Thymus (tissue), 11 donors: Measurements from ENCODE around the gene COL21A1. TPM values are rescaled to one million over a fixed set of nuclear protein-coding genes. Genes with fewer than 3 reads are reported as not detected.
"Not testable (repeated sequence)": the region's sequence is repeated elsewhere in the genome, so short reads cannot be mapped to it uniquely, and the experiment has no call there.

Experiments used
- DNase-seq, 9 donors: peaks; one replicate each; pipeline ENCODE4 v3.0.0-alpha.2; 2013; ENCODE audit warnings: low spot score in 9 of 9, low read depth in 6 of 9, missing footprints in 1 of 9
- H3K27ac ChIP-seq, 2 donors: one replicate each; pipeline ENCODE4 v1.5.1; 2013; ENCODE audit warnings: control low read depth in 1 of 2, low read depth in 1 of 2, low read length in 1 of 2, mild to moderate bottlenecking in 1 of 2, moderate library complexity in 1 of 2
- H3K27me3 ChIP-seq, 2 donors: one replicate each; pipeline ENCODE4 v1.5.1; 2013; ENCODE audit warnings: low read length in 1 of 2; ENCODE audit not compliant: control insufficient read depth in 2 of 2, insufficient read depth in 1 of 2
- H3K36me3 ChIP-seq, 2 donors: one replicate each; pipeline ENCODE4 v1.5.1; 2013; ENCODE audit warnings: low read length in 1 of 2, mild to moderate bottlenecking in 1 of 2, moderate library complexity in 1 of 2; ENCODE audit not compliant: control insufficient read depth in 2 of 2, insufficient read depth in 2 of 2
- H3K4me1 ChIP-seq, 2 donors: one replicate each; pipeline ENCODE4 v1.5.1; 2013; ENCODE audit warnings: low read length in 2 of 2; ENCODE audit not compliant: control insufficient read depth in 2 of 2, insufficient read depth in 2 of 2
- H3K4me3 ChIP-seq, 2 donors: one replicate each; pipeline ENCODE4 v1.5.1; 2013; ENCODE audit warnings: low read length in 2 of 2, control low read depth in 1 of 2, mild to moderate bottlenecking in 1 of 2
- H3K9me3 ChIP-seq, 2 donors: one replicate each; pipeline ENCODE4 v1.5.1; 2013; ENCODE audit warnings: low read length in 1 of 2, mild to moderate bottlenecking in 1 of 2; ENCODE audit not compliant: control insufficient read depth in 2 of 2, insufficient read depth in 1 of 2
- WGBS: extraction: QIAGEN DNeasy Blood & Tissue Kit; methylation state at CpG from one replicate; pipeline ENCODE4 v1.1.7; 2013; 5-methylcytosine and 5-hydroxymethylcytosine counted together
- polyA plus RNA-seq: library from polyadenylated mRNA; stranded (reverse); fragments of 200-250 nt; gene quantifications from one replicate; pipeline ENCODE4 v1.2.3, GENCODE V29; 2013
- total RNA-seq: library from RNA; stranded (reverse); fragments of 120-200 nt; gene quantifications from one replicate; pipeline ENCODE4 v1.2.4, GENCODE V29; 2013
- donor health status: healthy.

COL21A1 gene
- total and polyA plus RNA-seq, 2 donors: 3.5 to 5.7 TPM

DNA sequence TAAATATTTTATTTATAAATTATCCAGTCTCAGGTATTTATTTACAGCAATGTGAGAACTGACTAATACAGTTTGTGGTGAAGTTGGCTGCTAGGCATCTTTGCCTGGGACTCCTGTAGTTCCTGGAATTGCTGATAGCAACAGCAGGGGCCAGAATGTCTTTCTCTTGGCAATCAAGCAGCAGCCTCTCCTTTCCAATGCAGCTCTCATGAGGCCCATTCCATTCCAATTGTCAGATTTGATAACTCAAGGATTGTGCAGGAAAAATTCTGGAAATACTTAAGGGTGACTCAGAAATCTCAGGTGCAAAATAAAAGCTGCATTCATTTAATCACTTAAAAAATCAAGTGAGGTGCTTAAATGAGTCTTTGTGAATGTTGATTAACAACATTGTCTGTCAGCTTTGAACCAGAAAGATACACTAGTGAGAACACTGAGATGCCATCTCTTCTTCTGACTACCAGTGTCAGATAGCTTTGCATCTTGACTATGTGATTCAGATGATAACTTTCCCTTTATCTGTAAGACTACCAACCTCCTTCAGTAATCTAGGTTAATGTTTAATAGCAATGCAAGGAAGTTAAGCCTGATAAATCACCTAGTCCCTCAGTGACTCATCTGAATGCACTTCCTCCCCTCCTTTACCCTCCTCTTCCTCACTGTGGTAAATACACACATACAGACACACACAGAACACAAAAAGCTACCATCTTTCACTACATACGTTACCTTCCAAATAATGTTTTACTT lies 32.1 kb upstream of the COL21A1 start:
- Histone ChIP-seq H3K9me3 (no peaks in the 10 kb centered on the region), H3K36me3 (no peaks in the 10 kb centered on the region), H3K4me3 (no peak overlapping the region), H3K27me3 (no peaks in the 10 kb centered on the region), H3K4me1 (no peaks in the 10 kb centered on the region), H3K27ac (no peak overlapping the region)
- DNase-seq: no peak
- 99% methylated on average over 1 of the region's 1 CpG for WGBS

DNA sequence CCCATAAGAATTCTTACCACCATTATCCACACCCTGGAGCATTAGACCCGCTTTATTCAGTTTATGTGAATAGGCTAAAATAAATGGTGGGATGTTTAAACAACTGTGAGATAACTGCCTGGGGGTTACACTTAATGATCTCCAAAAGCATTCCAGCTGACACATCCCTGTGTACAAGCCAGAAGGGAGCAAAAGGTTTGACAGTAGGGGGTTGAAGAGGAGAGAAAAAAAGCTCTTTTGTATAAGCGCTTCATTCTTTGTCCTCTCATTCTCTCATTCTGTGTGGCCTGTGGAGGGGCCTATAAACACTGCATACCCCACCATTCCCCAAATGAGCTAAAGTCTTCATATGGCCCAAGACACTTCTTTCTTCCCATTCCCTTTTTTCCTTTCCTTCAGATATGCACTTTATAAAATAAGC lies 30.8 kb upstream of the COL21A1 start:
- Histone ChIP-seq H3K4me1 (no peaks in the 10 kb centered on the region), H3K27me3 (no peaks in the 10 kb centered on the region), H3K4me3 (no peak overlapping the region), H3K27ac (no peak overlapping the region), H3K36me3 (no peaks in the 10 kb centered on the region), H3K9me3 (no peaks in the 10 kb centered on the region)
- WGBS: 99% methylated on average over 2 of the region's 2 CpGs
- no peak for DNase-seq

GRCh38 chr6:56270812-56271441 lies 23.5 kb upstream of the COL21A1 start:
- no peaks in the 10 kb centered on the region for H3K4me1 ChIP-seq
- 95% methylated on average over 1 of the region's 1 CpG for WGBS
- no peak overlapping the region for H3K4me3 ChIP-seq
- no peaks in the 10 kb centered on the region for H3K36me3 ChIP-seq
- DNase-seq: no peak
- H3K9me3 ChIP-seq: peaks cover 0 to 3% of the 10 kb centered on the region in 2 donors
- H3K27me3 ChIP-seq: no peaks in the 10 kb centered on the region
- H3K27ac ChIP-seq: no peak overlapping the region

- Histone ChIP-seq H3K36me3 (no peaks in the 10 kb centered on the region), H3K9me3 (peaks cover 0 to 3% of the 10 kb centered on the region in 2 donors), H3K4me3 (no peak overlapping the region), H3K27ac (no peak overlapping the region), H3K4me1 (no peaks in the 10 kb centered on the region), H3K27me3 (no peaks in the 10 kb centered on the region)
- WGBS: 88% methylated on average over 2 of the region's 2 CpGs
- no peak for DNase-seq
Measured at GRCh38 chr6:56268266-56268665, 20.9 kb upstream of the COL21A1 start.

DNA sequence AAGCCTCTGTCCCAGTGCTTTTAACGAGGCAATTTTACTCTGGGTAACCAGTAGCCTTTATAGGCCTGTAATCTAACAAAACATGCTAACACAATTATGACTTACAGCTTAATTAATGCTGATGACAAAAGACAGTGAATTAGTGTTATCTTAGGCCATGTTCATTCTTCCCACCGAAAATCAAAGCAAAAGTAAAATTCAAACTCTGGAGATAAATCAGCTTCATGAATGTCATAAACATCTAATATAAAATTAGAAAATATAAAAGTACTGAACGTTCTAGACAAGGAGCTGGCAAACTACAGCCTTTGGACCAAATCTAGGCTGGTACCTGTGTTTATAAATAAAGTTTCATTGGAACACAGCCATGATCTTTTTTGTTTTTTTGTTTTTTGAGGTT lies 18.6 kb upstream of the COL21A1 start:
- H3K4me3 ChIP-seq: no peak overlapping the region
- H3K27me3 ChIP-seq: no peaks in the 10 kb centered on the region
- H3K36me3 ChIP-seq: no peaks in the 10 kb centered on the region
- no peaks in the 10 kb centered on the region for H3K4me1 ChIP-seq
- H3K9me3 ChIP-seq: no peaks in the 10 kb centered on the region
- no peak overlapping the region for H3K27ac ChIP-seq
- no peak for DNase-seq
- WGBS: 60% methylated on average over 3 of the region's 3 CpGs

- no peak for DNase-seq
- Histone ChIP-seq H3K27ac (no peak overlapping the region), H3K27me3 (no peaks in the 10 kb centered on the region), H3K36me3 (no peaks in the 10 kb centered on the region), H3K4me3 (no peak overlapping the region), H3K4me1 (no peaks in the 10 kb centered on the region), H3K9me3 (no peaks in the 10 kb centered on the region)
- 76% methylated on average over 5 of the region's 5 CpGs for WGBS
Measured at GRCh38 chr6:56263596-56264315, 16.4 kb upstream of the COL21A1 start.

DNA sequence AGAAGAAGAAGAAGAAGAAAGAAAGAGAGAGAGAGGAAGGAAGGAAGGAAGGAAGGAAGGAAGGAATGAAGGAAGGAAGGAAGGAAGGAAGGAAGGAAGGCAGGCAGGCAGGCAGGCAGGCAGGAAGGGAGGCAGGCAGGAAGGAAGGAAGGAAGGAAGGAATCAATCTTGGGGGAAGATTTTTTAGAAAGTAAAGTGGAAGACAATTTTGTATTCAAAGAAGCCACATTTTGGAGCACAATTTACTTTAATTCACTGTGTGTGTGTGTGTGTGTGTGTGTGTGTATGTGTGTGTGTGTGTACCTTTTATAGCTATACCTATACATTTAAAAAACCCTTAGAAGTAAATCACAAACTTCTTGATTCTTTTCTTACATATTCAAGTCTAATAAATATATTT lies 13.2 kb upstream of the COL21A1 start:
- H3K27me3 ChIP-seq, H3K4me1 ChIP-seq, DNase-seq, H3K4me3 ChIP-seq, H3K9me3 ChIP-seq, H3K36me3 ChIP-seq, H3K27ac ChIP-seq: not testable (repeated sequence)

DNA sequence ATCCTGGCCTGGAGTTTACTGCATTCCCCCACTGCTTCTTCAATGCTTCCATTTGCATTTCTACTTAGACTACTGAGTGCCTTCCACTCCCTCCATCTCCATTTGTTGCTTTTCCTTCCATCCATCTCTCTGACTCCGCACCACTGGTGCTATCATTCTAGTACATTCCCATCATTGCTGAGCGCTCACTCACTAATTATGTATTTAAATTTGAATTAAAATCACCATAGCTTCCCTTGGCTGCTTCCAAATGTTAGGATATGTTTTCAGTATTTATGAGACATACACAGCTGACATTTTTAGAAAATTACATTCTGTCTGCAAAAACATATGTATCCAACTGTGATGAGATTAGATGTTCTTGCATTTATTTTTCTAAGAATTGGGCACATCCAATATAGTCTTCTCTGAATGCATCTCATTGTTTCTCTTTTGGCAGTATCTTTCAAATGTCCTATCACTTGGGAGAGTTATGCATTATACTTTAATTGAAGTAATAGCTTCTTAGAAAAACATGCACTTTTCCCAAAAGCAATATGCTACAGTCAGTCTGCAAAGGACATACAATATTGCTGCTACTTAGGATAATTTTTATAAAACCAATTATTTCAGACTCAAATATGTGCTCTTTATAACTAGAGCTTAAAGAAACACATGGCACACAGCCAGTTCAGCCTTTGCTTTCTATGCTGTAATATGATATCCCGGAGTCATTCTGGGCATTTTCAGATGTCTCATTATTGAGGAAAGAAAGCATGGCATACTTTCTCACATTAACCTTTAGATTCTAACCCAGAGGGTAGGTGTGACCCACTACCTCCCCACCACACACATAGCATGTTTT lies 12.1 kb upstream of the COL21A1 start:
- WGBS: 95% methylated on average over 3 of the region's 3 CpGs
- no peak overlapping the region for H3K27ac ChIP-seq
- H3K36me3 ChIP-seq: no peaks in the 10 kb centered on the region
- no peaks in the 10 kb centered on the region for H3K27me3 ChIP-seq
- H3K4me3 ChIP-seq: no peak overlapping the region
- no peaks in the 10 kb centered on the region for H3K4me1 ChIP-seq
- H3K9me3 ChIP-seq: no peaks in the 10 kb centered on the region
- DNase-seq: no peak
